Measurements from ENCODE around the gene TERF2IP. TPM values are rescaled to one million over a fixed set of nuclear protein-coding genes. Genes with fewer than 3 reads are reported as not detected.

The TERF2IP gene
- 10 to 100 TPM; 67.9 to 87.8 (median 70.6) TPM for total RNA-seq (2021; fragmentation: NEBNext Ultra II Directional; extraction: Animal tissue kit (Norgen Biotek cat#: 25700))
- long read RNA-seq, transcript TERF2IP-201 (3 exons, 2,118 nt): major isoform, 198 of 247 reads
- long read RNA-seq, partial matches to known transcripts: 43 of 247 reads
- long read RNA-seq, other reads (novel, unspliced or antisense): 6 of 247 reads

GRCh38 chr16:75647492-75648264 lies at the start of gene TERF2IP, which contains the start of gene KARS1:
TERF2IP (plus strand) TSS chr16:75647773; CDS start chr16:75647883, 110 bp downstream.
KARS1 (minus strand) TSS chr16:75647665; CDS start chr16:75647639, 26 bp downstream.
- peak; percentile 91 for DNase-seq
- Mint-ChIP-seq H3K9me3 (no peaks in the 10 kb centered on the region), H3K36me3 (ENCODE audit: low read depth) (peaks cover 42% of the 10 kb centered on the region), H3K27ac (peak within 1 kb of the TSS; percentile 93), H3K4me3 (peak within 1 kb of the TSS; percentile 90), H3K4me1 (ENCODE audit: low read depth) (peaks cover 51% of the 10 kb centered on the region), H3K27me3 (ENCODE audit: insufficient read depth) (no peaks in the 10 kb centered on the region; the same call in 1 of the 2 replicates)
- no peak for TF ChIP-seq CTCF (IDR thresholded peaks at IDR 0.05)

GRCh38 chr16:75599452-75600277 lies 47.9 kb upstream of the TERF2IP start:
- no peak overlapping the region for H3K4me3 Mint-ChIP-seq
- H3K4me1 Mint-ChIP-seq (ENCODE audit: low read depth): peaks cover 14% of the 10 kb centered on the region
- H3K36me3 Mint-ChIP-seq (ENCODE audit: low read depth): peaks cover 48% of the 10 kb centered on the region
- peak; percentile 6 for DNase-seq
- H3K9me3 Mint-ChIP-seq: no peaks in the 10 kb centered on the region; the same call in 1 of the 2 replicates
- no peaks in the 10 kb centered on the region; the same call in 1 of the 2 replicates for H3K27me3 Mint-ChIP-seq (ENCODE audit: insufficient read depth)
- TF ChIP-seq CTCF (IDR thresholded peaks at IDR 0.05): no peak
- peak overlapping the region; percentile 70 for H3K27ac Mint-ChIP-seq

- Mint-ChIP-seq H3K9me3 (no peaks in the 10 kb centered on the region; the same call in 1 of the 2 replicates), H3K36me3 (ENCODE audit: low read depth) (peaks cover 41% of the 10 kb centered on the region)
Observed at GRCh38 chr16:75603241-75603640, 44.3 kb upstream of the TERF2IP start.

GRCh38 chr16:75606507-75606906 lies 41.1 kb upstream of the TERF2IP start:
- DNase-seq: no peak
- Mint-ChIP-seq H3K27ac (no peak overlapping the region), H3K4me1 (ENCODE audit: low read depth) (peaks cover 6% of the 10 kb centered on the region; the same call in 1 of the 2 replicates), H3K27me3 (ENCODE audit: insufficient read depth) (no peaks in the 10 kb centered on the region; the same call in 1 of the 2 replicates), H3K36me3 (ENCODE audit: low read depth) (peaks cover 35% of the 10 kb centered on the region), H3K4me3 (no peak overlapping the region), H3K9me3 (no peaks in the 10 kb centered on the region; the same call in 1 of the 2 replicates)
- no peak for TF ChIP-seq CTCF (IDR thresholded peaks at IDR 0.05)

More at GRCh38 chr16:75603241-75603640, 44.3 kb upstream of the TERF2IP start:
- TF ChIP-seq CTCF (IDR thresholded peaks at IDR 0.05): no peak
- H3K4me1 Mint-ChIP-seq (ENCODE audit: low read depth): peaks cover 8% of the 10 kb centered on the region; the same call in 1 of the 2 replicates
- no peak overlapping the region for H3K4me3 Mint-ChIP-seq
- DNase-seq: no peak
- no peaks in the 10 kb centered on the region; the same call in 1 of the 2 replicates for H3K27me3 Mint-ChIP-seq (ENCODE audit: insufficient read depth)
- H3K27ac Mint-ChIP-seq: no peak overlapping the region
